GM12872 (cell line): ENCODE measurements around the gene PTPN20.

Source experiments
- CTCF ChIP-seq: IDR thresholded peaks from 3 replicates; pipeline ENCODE4 v1.5.1; 2011; ENCODE audit warnings: low read depth, mild to moderate bottlenecking, low read length, moderate library complexity; ENCODE audit not compliant: insufficient read depth

PTPN20 gene

GRCh38 chr10:47018026-47018735 is 107.0 kb downstream of the PTPN20 start:
- TF ChIP-seq CTCF, result no peak

- no peak for TF ChIP-seq CTCF
These were observed 108.2 kb downstream of the PTPN20 start for GRCh38 chr10:47019155-47020145.

GRCh38 chr10:47020471-47020870 is 109.2 kb downstream of the PTPN20 start:
- TF ChIP-seq CTCF, result no peak

GRCh38 chr10:47021850-47022249 is 110.6 kb downstream of the PTPN20 start:
- no peak for TF ChIP-seq CTCF

- no peak for TF ChIP-seq CTCF
These were observed 111.3 kb downstream of the PTPN20 start for GRCh38 chr10:47022311-47023131.

- no peak for TF ChIP-seq CTCF
These were observed 112.2 kb downstream of the PTPN20 start for GRCh38 chr10:47023237-47024045.
